OCI-LY3 (cell line): ENCODE results near the gene DRICH1.
"Not testable (repeated sequence)": the region's sequence is repeated elsewhere in the genome, so short reads cannot be mapped to it uniquely, and the experiment has no call there.

Experiments
- H2AFZ ChIP-seq: fragments of 200-600, 300-600 bp; shearing (Covaris generic); 2 replicates; pipeline ENCODE4 v1.6.0; 2014; ENCODE audit warnings: antibody characterized with exemption, low read depth, low read length
- H3K27ac ChIP-seq: fragments of 200-600, 300-600 bp; sonication (generic); 2 replicates; pipeline ENCODE4 v1.5.1; 2014; ENCODE audit warnings: mild to moderate bottlenecking, low read length, moderate library complexity, mixed read lengths
- H3K27me3 ChIP-seq: fragments of 200-600, 300-600 bp; sonication (generic); 2 replicates; pipeline ENCODE4 v1.6.1; 2014; ENCODE audit warnings: low read depth, low read length, mixed read lengths
- H3K36me3 ChIP-seq: fragments of 200-600, 300-600 bp; sonication (generic); replicated peaks from 2 replicates; pipeline ENCODE3; 2014; ENCODE audit warnings: low read depth, low read length, mixed read lengths
- H3K4me1 ChIP-seq: fragments of 300-600, 200-600 bp; sonication (generic); 2 replicates; pipeline ENCODE4 v1.6.1; 2014; ENCODE audit warnings: low read length, mixed read lengths
- H3K4me2 ChIP-seq: fragments of 200-600, 300-600 bp; sonication (generic); 2 replicates; pipeline ENCODE4 v1.6.1; 2014; ENCODE audit warnings: low read length, mixed read lengths
- H3K4me3 ChIP-seq: fragments of 300-600, 200-600 bp; sonication (generic); 2 replicates; pipeline ENCODE4 v1.5.1; 2014; ENCODE audit warnings: antibody characterized with exemption, mild to moderate bottlenecking, low read length, moderate library complexity
- H3K79me2 ChIP-seq: fragments of 300-600, 200-600 bp; shearing (Covaris generic); 2 replicates; pipeline ENCODE4 v1.6.1; 2014; ENCODE audit warnings: mild to moderate bottlenecking, low read length, mixed read lengths
- H3K9ac ChIP-seq: fragments of 300-600, 200-600 bp; shearing (Covaris generic); 2 replicates; pipeline ENCODE4 v1.6.0; 2014; ENCODE audit warnings: mild to moderate bottlenecking, low read length, moderate library complexity
- H3K9me3 ChIP-seq: fragments of 200-600, 300-600 bp; shearing (Covaris generic); 2 replicates; pipeline ENCODE4 v1.6.1; 2014; ENCODE audit warnings: low read length, mixed read lengths; ENCODE audit not compliant: insufficient read depth
- H4K20me1 ChIP-seq: fragments of 200-600, 300-600 bp; sonication (generic); 2 replicates; pipeline ENCODE4 v1.6.1; 2016; ENCODE audit warnings: low read length, mixed read lengths; ENCODE audit not compliant: insufficient read depth
- EZH2phosphoT487 ChIP-seq: fragments of 200-600 bp; shearing (Covaris generic); IDR thresholded peaks from 2 replicates; pipeline ENCODE4 v1.6.1; 2018; ENCODE audit warnings: antibody characterized with exemption, mixed run types, low read depth
- TF ChIP-seq, protein P1 (sequence below): fragments of 200-600, 300-600 bp; sonication (generic); IDR thresholded peaks from 2 replicates; pipeline ENCODE4 v1.5.1; 2014; ENCODE audit warnings: antibody characterized with exemption, low read length, low read depth

The DRICH1 gene

DNA sequence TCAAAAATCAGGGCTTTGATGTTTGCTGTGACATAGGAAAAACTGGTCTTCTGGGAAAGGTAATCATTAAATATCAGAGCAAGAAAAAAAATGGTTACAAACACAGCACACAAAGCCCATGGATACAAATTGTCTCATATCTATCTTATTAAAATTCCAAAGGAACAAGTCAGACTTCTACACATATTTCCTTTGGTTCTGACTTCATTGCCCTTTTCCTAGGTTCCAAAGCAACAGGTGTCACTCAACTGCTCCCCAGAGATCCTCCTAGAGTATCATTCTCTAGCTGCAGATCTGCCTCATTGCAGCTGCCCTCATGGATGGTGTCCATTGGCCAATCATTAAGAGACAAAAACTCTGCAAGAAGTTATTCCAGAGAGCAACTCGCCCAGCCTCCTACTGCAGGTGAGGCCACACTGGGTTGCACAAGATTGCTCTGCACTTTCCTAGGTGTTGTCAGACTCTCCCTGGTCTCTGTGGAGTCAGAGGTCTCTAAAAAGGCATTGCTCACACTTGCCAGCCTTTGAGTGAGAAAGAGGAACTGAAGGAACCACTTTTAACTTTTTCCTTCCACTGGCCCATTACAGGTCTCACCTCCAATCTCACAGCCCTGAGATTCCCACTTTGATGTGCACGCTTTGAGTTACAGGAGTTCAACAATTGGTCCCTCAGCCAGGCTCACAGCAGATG lies 5.7 kb downstream of the DRICH1 start:
- no peak overlapping the region for H3K9ac ChIP-seq

DNA sequence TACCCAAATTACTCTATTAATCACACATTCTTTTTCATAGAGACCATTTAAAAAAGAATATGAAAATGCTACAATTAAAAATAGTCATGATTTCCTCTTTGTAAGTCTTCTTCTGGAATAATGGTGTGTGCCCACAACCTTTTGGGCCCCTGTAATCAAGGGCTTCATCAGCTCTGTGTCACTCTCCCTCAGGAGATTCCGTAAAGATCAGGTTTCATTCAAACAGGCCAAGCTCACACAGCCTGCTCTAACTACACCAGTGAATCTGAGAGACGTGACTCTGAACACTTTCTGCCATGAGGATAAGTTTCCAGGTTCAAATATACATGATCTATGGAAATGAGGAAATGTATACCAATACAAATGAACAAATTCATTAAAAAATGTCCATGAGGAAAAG lies 9.5 kb downstream of the DRICH1 start:
- peaks cover 25% of the 10 kb centered on the region for H3K27me3 ChIP-seq
- H3K79me2 ChIP-seq, result no peaks in the 10 kb centered on the region
- H2AFZ ChIP-seq, result no peak overlapping the region
- H3K9ac ChIP-seq, result no peak overlapping the region
- H3K27ac ChIP-seq, result no peak overlapping the region
- TF ChIP-seq, protein P1, sequence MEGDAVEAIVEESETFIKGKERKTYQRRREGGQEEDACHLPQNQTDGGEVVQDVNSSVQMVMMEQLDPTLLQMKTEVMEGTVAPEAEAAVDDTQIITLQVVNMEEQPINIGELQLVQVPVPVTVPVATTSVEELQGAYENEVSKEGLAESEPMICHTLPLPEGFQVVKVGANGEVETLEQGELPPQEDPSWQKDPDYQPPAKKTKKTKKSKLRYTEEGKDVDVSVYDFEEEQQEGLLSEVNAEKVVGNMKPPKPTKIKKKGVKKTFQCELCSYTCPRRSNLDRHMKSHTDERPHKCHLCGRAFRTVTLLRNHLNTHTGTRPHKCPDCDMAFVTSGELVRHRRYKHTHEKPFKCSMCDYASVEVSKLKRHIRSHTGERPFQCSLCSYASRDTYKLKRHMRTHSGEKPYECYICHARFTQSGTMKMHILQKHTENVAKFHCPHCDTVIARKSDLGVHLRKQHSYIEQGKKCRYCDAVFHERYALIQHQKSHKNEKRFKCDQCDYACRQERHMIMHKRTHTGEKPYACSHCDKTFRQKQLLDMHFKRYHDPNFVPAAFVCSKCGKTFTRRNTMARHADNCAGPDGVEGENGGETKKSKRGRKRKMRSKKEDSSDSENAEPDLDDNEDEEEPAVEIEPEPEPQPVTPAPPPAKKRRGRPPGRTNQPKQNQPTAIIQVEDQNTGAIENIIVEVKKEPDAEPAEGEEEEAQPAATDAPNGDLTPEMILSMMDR, result no peak
- no peak for TF ChIP-seq EZH2phosphoT487
- H3K4me2 ChIP-seq, result no peak overlapping the region
- no peaks in the 10 kb centered on the region for H3K9me3 ChIP-seq
- H3K4me1 ChIP-seq, result no peaks in the 10 kb centered on the region
- H4K20me1 ChIP-seq, result no peaks in the 10 kb centered on the region
- H3K4me3 ChIP-seq, result no peak overlapping the region
- H3K36me3 ChIP-seq, result no peaks in the 10 kb centered on the region

More for the DNA sequence above, 5.7 kb downstream of the DRICH1 start:
- Histone ChIP-seq H3K4me2 (no peak overlapping the region), H3K9me3 (no peaks in the 10 kb centered on the region), H3K27ac (no peak overlapping the region), H3K4me1 (no peaks in the 10 kb centered on the region), H3K27me3 (peaks cover 19% of the 10 kb centered on the region), H2AFZ (no peak overlapping the region), H3K79me2 (no peaks in the 10 kb centered on the region), H3K4me3 (no peak overlapping the region), H4K20me1 (no peaks in the 10 kb centered on the region), H3K36me3 (no peaks in the 10 kb centered on the region)
- TF ChIP-seq EZH2phosphoT487, result no peak
- TF ChIP-seq, protein P1, result no peak

GRCh38 chr22:23621916-23622315 lies 10.2 kb downstream of the DRICH1 start:
- not testable (repeated sequence) for H4K20me1 ChIP-seq, H3K79me2 ChIP-seq, H3K4me3 ChIP-seq, H3K9me3 ChIP-seq, H3K36me3 ChIP-seq, H2AFZ ChIP-seq, H3K4me1 ChIP-seq, H3K9ac ChIP-seq, H3K27ac ChIP-seq, H3K4me2 ChIP-seq
- peaks cover 25% of the 10 kb centered on the region for H3K27me3 ChIP-seq

GRCh38 chr22:23621082-23621780 lies 10.9 kb downstream of the DRICH1 start:
- Histone ChIP-seq H3K4me1 (no peaks in the 10 kb centered on the region), H3K36me3 (no peaks in the 10 kb centered on the region), H3K9ac (no peak overlapping the region), H3K4me3 (no peak overlapping the region), H3K27ac (no peak overlapping the region), H3K27me3 (peaks cover 22% of the 10 kb centered on the region), H3K79me2 (no peaks in the 10 kb centered on the region), H3K4me2 (no peak overlapping the region), H4K20me1 (no peaks in the 10 kb centered on the region), H3K9me3 (no peaks in the 10 kb centered on the region), H2AFZ (no peak overlapping the region)
- TF ChIP-seq, protein P1, result no peak
- TF ChIP-seq EZH2phosphoT487, result no peak
